H1 (cell line): Measurements from ENCODE around the gene PPP2R3A.
"Not testable (repeated sequence)": the region's sequence is repeated elsewhere in the genome, so short reads cannot be mapped to it uniquely, and the experiment has no call there.

Experiments used
- JUND ChIP-seq: IDR thresholded peaks from 2 replicates; pipeline ENCODE4 v1.6.1; 2011; ENCODE audit warnings: mild to moderate bottlenecking, improper control_type of control experiment, low read length
- POLR2A ChIP-seq, 2 experiments: IDR thresholded peaks; 1 replicate in 1 of 2; 2 replicates in 1 of 2; pipeline ENCODE4 v1.6.1; 2011; ENCODE audit warnings: low read depth in 2 of 2, low read length in 2 of 2, mild to moderate bottlenecking in 2 of 2; ENCODE audit errors: control extremely low read depth in 1 of 2
- POLR2AphosphoS5 ChIP-seq: IDR thresholded peaks from 2 replicates; pipeline ENCODE4 v1.6.1; 2011; ENCODE audit warnings: low read depth, low read length

DNA sequence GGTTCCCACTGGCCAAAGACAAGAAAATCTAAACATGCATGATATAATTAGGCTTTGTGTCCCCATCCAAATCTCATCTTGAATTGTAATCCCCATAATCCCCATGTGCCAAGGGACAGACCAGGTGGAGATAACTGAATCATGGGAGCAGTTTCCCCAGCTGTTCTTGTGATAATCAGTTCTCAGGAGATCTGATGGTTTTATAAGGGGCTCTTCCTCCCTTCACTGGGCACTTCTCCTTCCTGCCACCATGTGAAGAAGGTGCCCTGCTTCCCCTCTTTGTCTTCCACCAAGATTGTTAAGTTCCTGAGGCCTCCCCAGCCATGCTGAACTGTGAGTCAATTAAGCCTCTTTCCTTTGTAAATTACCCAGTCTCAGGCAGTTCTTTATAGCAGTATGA lies 198.1 kb downstream of the PPP2R3A start:
- TF ChIP-seq JUND; POLR2A (IDR thresholded peaks at IDR 0.05; ENCODE audit: control extremely low read depth in 1 of 2, low read depth in 2 of 2, low read length in 2 of 2); POLR2AphosphoS5: not testable (repeated sequence)
